ENCODE results near the gene RCAN2.

GRCh38 chr6:46217671-46218131, 273.5 kb downstream of the RCAN2 start:
- TF ChIP-seq, protein P1, sequence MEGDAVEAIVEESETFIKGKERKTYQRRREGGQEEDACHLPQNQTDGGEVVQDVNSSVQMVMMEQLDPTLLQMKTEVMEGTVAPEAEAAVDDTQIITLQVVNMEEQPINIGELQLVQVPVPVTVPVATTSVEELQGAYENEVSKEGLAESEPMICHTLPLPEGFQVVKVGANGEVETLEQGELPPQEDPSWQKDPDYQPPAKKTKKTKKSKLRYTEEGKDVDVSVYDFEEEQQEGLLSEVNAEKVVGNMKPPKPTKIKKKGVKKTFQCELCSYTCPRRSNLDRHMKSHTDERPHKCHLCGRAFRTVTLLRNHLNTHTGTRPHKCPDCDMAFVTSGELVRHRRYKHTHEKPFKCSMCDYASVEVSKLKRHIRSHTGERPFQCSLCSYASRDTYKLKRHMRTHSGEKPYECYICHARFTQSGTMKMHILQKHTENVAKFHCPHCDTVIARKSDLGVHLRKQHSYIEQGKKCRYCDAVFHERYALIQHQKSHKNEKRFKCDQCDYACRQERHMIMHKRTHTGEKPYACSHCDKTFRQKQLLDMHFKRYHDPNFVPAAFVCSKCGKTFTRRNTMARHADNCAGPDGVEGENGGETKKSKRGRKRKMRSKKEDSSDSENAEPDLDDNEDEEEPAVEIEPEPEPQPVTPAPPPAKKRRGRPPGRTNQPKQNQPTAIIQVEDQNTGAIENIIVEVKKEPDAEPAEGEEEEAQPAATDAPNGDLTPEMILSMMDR (IDR thresholded peaks at IDR 0.05), result no peak
- TF ChIP-seq POLR2AphosphoS5 (IDR thresholded peaks at IDR 0.05), result peak; percentile 64 to 81

Measured in upper lobe of left lung (tissue), 4 donors.